ENCODE data around the gene SPEF1. TPM values are rescaled to one million over a fixed set of nuclear protein-coding genes. Genes with fewer than 3 reads are reported as not detected.

The SPEF1 gene
- total and polyA plus RNA-seq, 2 of the 13 experiments (the other 11 are each of a cell fraction or from before 2014, with no cell fraction given) = 0.11 to 0.27 TPM

DNA sequence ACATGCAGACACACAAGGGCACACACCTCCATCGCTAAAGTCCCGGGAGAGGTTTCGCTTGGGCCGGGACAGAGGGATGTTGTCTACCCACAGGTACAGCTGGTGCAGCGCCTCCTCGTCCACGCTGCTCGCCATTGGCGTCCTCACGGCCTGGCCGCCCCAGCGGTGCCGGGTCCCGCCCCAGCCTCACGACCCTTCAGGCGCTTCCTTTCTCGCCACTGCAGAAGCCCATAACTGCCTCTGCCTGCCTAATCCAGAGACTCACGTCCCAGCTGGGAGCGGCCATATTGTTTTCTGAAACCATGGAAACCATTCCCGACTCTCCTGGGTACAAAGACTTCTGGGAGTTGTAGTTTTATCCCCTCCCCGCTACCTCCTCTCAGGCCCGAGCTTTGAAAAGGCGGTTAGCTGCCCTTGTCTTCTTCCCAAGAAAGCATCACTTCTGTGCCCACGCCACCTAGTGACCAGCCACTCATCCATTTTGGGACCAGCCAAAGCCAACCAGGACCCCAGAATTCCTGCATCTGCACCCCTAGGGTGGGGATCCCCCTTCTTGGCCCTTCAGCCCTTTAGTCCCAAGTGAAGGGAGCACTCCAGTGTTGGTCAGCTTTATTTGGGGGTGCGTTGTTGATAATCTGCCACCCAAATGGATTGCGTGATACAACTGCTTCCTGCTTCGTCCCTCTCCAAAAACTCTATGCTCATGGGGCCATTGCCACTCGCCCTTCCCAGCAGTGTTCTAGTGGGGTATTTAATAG is at the start of gene SPEF1 (continued):
- TF ChIP-seq, protein P1, sequence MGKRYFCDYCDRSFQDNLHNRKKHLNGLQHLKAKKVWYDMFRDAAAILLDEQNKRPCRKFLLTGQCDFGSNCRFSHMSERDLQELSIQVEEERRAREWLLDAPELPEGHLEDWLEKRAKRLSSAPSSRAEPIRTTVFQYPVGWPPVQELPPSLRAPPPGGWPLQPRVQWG (CRISPR knock-in tag; IDR thresholded peaks at IDR 0.05; ENCODE audit: borderline replicate concordance, low read depth) = no peak
- TF ChIP-seq ZNF224 (CRISPR knock-in tag; IDR thresholded peaks at IDR 0.05) = no peak
- no peak for TF ChIP-seq ZNF703 (CRISPR knock-in tag; IDR thresholded peaks at IDR 0.05; ENCODE audit: borderline replicate concordance)
- TF ChIP-seq IRX3 (CRISPR knock-in tag; IDR thresholded peaks at IDR 0.05; ENCODE audit: borderline replicate concordance, low read depth) = no peak
- no peak for TF ChIP-seq PRPF4 (IDR thresholded peaks at IDR 0.05; ENCODE audit: low read depth, low read length, poor library complexity, severe bottlenecking)
- no peak for TF ChIP-seq ARID2 (CRISPR knock-in tag; IDR thresholded peaks at IDR 0.05; ENCODE audit: borderline replicate concordance)
- TF ChIP-seq U2AF1 (optimal IDR thresholded peaks at IDR 0.05; ENCODE audit: low read depth, low read length) = no peak
- peak; percentile 58; the same call in 1 of the 2 replicates for TF ChIP-seq SMAD1 (CRISPR knock-in tag; IDR thresholded peaks at IDR 0.05; ENCODE audit: borderline replicate concordance, low read depth)
- TF ChIP-seq, protein P2, sequence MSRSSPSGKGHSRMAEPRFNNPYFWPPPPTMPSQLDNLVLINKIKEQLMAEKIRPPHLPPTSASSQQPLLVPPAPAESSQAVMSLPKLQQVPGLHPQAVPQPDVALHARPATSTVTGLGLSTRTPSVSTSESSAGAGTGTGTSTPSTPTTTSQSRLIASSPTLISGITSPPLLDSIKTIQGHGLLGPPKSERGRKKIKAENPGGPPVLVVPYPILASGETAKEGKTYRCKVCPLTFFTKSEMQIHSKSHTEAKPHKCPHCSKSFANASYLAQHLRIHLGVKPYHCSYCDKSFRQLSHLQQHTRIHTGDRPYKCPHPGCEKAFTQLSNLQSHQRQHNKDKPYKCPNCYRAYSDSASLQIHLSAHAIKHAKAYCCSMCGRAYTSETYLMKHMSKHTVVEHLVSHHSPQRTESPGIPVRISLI (CRISPR knock-in tag; IDR thresholded peaks at IDR 0.05; ENCODE audit: borderline replicate concordance) = no peak
- no peak for TF ChIP-seq ZNF337 (CRISPR knock-in tag; IDR thresholded peaks at IDR 0.05; ENCODE audit: borderline replicate concordance, low read depth)
- no peak for TF ChIP-seq ZSCAN12 (CRISPR knock-in tag; IDR thresholded peaks at IDR 0.05)
- TF ChIP-seq ELF3 (CRISPR knock-in tag; IDR thresholded peaks at IDR 0.05) = no peak
- TF ChIP-seq NONO (IDR thresholded peaks at IDR 0.05) = no peak
- no peak for TF ChIP-seq NONO (CRISPR knock-in tag; conservative IDR thresholded peaks at IDR 0.05)
- TF ChIP-seq CHCHD3 (CRISPR knock-in tag; IDR thresholded peaks at IDR 0.05) = no peak
- no peak for TF ChIP-seq SOX6 (IDR thresholded peaks at IDR 0.05)
- TF ChIP-seq SOX6 (CRISPR knock-in tag; IDR thresholded peaks at IDR 0.05) = peak; percentile 59
- no peak for TF ChIP-seq ZNF282 (IDR thresholded peaks at IDR 0.05; ENCODE audit: partially characterized antibody)
- TF ChIP-seq CBFB (CRISPR knock-in tag; IDR thresholded peaks at IDR 0.05) = no peak; the same call in 1 of the 2 replicates
- TF ChIP-seq ZEB1 (IDR thresholded peaks at IDR 0.05; ENCODE audit: insufficient replicate concordance, low read depth) = peak; percentile 49
- TF ChIP-seq ZBTB20 (CRISPR knock-in tag; IDR thresholded peaks at IDR 0.05; ENCODE audit: borderline replicate concordance, low read depth) = no peak
- TF ChIP-seq, protein P3, sequence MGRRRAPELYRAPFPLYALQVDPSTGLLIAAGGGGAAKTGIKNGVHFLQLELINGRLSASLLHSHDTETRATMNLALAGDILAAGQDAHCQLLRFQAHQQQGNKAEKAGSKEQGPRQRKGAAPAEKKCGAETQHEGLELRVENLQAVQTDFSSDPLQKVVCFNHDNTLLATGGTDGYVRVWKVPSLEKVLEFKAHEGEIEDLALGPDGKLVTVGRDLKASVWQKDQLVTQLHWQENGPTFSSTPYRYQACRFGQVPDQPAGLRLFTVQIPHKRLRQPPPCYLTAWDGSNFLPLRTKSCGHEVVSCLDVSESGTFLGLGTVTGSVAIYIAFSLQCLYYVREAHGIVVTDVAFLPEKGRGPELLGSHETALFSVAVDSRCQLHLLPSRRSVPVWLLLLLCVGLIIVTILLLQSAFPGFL (CRISPR knock-in tag; IDR thresholded peaks at IDR 0.05) = no peak
- TF ChIP-seq ZNF510 (CRISPR knock-in tag; IDR thresholded peaks at IDR 0.05; ENCODE audit: low read depth) = no peak
- peak; percentile 65; the same call in 1 of the 2 replicates for TF ChIP-seq CHD4 (IDR thresholded peaks at IDR 0.05; ENCODE audit: borderline replicate concordance, low read length)
- TF ChIP-seq, protein P4, sequence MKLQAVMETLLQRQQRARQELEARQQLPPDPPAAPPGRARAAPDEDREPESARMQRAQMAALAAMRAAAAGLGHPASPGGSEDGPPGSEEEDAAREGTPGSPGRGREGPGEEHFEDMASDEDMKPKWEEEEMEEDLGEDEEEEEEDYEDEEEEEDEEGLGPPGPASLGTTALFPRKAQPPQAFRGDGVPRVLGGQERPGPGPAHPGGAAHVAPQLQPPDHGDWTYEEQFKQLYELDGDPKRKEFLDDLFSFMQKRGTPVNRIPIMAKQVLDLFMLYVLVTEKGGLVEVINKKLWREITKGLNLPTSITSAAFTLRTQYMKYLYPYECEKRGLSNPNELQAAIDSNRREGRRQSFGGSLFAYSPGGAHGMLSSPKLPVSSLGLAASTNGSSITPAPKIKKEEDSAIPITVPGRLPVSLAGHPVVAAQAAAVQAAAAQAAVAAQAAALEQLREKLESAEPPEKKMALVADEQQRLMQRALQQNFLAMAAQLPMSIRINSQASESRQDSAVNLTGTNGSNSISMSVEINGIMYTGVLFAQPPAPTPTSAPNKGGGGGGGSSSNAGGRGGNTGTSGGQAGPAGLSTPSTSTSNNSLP (IDR thresholded peaks at IDR 0.05; ENCODE audit: low read depth, low read length) = no peak
- no peak for TF ChIP-seq EHMT2 (IDR thresholded peaks at IDR 0.05; ENCODE audit: borderline replicate concordance, low read depth, low read length)
